Ishikawa (cell line): ENCODE results near the gene DPEP2NB.

Experiments
- CEBPB ChIP-seq: IDR thresholded peaks from 2 replicates; pipeline ENCODE4 v1.6.1; 2012
- EGR1 ChIP-seq: IDR thresholded peaks from 2 replicates; pipeline ENCODE4 v1.6.1; 2012
- EP300 ChIP-seq: IDR thresholded peaks from 2 replicates; pipeline ENCODE4 v1.6.1; 2012; ENCODE audit warnings: borderline replicate concordance
- FOXM1 ChIP-seq: IDR thresholded peaks from 2 replicates; pipeline ENCODE4 v1.6.1; 2012; ENCODE audit warnings: low read depth, borderline replicate concordance
- MAX ChIP-seq: IDR thresholded peaks from 2 replicates; pipeline ENCODE4 v1.6.1; 2012
- RAD21 ChIP-seq: IDR thresholded peaks from 2 replicates; pipeline ENCODE4 v1.6.1; 2012; ENCODE audit warnings: low read depth
- TCF12 ChIP-seq: IDR thresholded peaks from 2 replicates; pipeline ENCODE4 v1.6.1; 2012; ENCODE audit warnings: low read depth
- TEAD4 ChIP-seq: IDR thresholded peaks from 2 replicates; pipeline ENCODE4 v1.6.1; 2012
- USF1 ChIP-seq: IDR thresholded peaks from 2 replicates; pipeline ENCODE4 v1.6.1; 2012
- YY1 ChIP-seq: IDR thresholded peaks from 2 replicates; pipeline ENCODE4 v1.6.1; 2012; ENCODE audit warnings: low read depth
- TF ChIP-seq, protein P1 (sequence below): IDR thresholded peaks from 2 replicates; pipeline ENCODE4 v1.6.1; 2012; ENCODE audit warnings: low read depth, mild to moderate bottlenecking

DNA sequence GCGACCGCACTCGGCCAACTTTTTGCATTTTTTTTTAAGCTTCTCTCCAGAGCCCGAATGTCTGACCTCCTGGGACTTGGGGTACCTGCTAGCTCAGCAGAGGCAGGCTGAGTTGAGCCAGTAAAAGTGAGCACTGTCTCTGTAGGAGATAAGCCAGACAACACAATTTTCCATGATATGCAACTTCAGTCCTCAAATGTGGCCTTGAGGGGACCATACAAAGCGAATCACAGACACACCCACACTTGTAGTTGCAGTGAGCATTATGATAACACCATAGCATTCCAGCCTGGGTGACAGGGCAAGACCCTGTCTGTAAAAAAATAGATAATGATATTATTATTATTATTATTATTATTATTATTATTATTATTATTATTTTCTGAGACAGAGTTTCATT, 19.0 kb downstream of the DPEP2NB start:
- TF ChIP-seq YY1, result no peak
- TF ChIP-seq EP300, result no peak
- no peak for TF ChIP-seq RAD21
- TF ChIP-seq EGR1, result no peak
- TF ChIP-seq CEBPB, result no peak
- no peak for TF ChIP-seq USF1
- TF ChIP-seq MAX, result no peak
- TF ChIP-seq TCF12, result no peak
- no peak for TF ChIP-seq TEAD4
- TF ChIP-seq FOXM1, result no peak
- TF ChIP-seq, protein P1, sequence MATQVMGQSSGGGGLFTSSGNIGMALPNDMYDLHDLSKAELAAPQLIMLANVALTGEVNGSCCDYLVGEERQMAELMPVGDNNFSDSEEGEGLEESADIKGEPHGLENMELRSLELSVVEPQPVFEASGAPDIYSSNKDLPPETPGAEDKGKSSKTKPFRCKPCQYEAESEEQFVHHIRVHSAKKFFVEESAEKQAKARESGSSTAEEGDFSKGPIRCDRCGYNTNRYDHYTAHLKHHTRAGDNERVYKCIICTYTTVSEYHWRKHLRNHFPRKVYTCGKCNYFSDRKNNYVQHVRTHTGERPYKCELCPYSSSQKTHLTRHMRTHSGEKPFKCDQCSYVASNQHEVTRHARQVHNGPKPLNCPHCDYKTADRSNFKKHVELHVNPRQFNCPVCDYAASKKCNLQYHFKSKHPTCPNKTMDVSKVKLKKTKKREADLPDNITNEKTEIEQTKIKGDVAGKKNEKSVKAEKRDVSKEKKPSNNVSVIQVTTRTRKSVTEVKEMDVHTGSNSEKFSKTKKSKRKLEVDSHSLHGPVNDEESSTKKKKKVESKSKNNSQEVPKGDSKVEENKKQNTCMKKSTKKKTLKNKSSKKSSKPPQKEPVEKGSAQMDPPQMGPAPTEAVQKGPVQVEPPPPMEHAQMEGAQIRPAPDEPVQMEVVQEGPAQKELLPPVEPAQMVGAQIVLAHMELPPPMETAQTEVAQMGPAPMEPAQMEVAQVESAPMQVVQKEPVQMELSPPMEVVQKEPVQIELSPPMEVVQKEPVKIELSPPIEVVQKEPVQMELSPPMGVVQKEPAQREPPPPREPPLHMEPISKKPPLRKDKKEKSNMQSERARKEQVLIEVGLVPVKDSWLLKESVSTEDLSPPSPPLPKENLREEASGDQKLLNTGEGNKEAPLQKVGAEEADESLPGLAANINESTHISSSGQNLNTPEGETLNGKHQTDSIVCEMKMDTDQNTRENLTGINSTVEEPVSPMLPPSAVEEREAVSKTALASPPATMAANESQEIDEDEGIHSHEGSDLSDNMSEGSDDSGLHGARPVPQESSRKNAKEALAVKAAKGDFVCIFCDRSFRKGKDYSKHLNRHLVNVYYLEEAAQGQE, result no peak
